Stimulated activated CD8-positive, alpha-beta memory T cell treated with anti-CD3 and anti-CD28 coated beads, Interleukin-4, amount 100 ng/mL, for 48 hours (primary cell): ENCODE data around the gene UNC5B.

Experiments
- DNase-seq: peaks from one replicate; pipeline ENCODE4 v3.0.0-alpha.2; 2020

UNC5B gene

DNA sequence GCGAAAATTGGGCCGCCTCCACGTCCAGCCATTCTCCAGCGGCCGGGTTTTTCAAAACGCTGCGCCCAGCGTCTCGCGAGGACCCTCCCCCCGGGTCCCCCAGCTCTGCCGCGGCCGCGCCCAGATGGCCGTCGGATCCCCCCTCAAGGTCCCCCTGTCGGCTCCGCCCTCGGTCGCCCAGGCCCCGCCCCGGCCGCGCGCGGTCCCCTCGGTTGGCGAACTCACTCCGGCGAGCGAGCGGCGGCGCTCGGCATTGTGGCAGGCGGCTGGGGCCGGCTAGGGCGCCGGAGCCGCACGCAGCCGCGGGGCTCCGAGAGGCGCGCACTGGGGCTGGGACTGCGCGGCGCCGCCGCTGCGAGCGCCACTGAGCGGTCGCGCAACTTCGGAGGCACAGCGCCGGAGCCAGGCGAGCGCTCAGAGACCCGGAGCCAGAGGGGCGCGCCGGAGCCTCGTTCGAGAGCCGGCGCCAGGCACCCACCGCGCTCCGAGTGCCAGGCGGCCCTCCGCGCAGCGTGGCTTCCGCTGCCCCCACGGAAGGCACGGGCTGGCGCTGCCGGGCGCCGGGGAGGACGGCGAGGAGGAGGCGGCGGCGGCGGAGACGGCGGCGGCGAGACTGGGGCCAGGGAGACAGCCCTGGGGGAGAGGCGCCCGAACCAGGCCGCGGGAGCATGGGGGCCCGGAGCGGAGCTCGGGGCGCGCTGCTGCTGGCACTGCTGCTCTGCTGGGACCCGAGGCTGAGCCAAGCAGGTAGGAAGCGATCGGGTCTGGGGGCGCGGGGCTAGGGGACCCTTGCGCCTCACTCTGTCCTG is at the start of gene UNC5B:
Gene UNC5B (plus strand): TSS at position 253 of the 809 bp plus-strand sequence. CDS start 416 bp downstream, at position 669.
- peak; percentile 76 for DNase-seq

DNA sequence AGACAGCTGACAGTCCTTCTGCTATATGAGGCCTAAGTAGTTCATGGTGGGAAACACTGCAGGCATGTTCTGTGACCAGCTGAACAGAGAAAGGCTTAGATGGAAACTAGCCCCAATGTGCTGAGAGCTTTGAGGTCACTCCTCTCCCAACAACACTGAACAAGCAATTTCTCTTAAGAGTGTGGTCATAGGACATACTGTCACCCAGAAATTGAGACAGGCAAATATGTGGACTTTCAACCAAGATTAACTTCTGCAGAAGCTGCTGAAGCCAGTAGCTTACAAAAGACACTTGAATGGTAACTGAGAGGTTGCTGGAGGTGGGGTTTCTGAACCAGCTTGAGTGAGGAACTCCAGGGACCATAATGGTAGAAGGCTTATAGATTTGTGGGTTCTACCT is 38.9 kb upstream of the UNC5B start:
- no peak for DNase-seq

DNA sequence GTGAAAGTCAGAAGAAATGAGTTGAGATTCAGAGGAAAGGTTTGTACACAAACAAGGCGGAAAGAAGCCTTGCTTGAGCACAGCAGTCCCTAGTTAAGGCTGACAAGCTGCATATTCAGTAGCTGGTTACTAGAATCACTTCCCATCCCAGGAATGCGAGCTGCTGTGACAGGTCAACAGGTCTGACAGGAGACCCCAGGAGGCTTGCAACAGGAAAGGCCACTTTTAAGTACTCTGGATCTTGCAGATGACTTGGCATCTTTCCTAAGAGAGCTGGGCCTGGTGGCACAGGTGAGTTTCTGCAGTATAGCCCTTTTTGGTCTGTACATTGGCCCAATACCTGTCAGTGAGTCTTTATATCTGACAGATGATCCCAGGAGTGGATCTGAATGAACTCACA is 35.7 kb upstream of the UNC5B start:
- DNase-seq, result no peak

DNA sequence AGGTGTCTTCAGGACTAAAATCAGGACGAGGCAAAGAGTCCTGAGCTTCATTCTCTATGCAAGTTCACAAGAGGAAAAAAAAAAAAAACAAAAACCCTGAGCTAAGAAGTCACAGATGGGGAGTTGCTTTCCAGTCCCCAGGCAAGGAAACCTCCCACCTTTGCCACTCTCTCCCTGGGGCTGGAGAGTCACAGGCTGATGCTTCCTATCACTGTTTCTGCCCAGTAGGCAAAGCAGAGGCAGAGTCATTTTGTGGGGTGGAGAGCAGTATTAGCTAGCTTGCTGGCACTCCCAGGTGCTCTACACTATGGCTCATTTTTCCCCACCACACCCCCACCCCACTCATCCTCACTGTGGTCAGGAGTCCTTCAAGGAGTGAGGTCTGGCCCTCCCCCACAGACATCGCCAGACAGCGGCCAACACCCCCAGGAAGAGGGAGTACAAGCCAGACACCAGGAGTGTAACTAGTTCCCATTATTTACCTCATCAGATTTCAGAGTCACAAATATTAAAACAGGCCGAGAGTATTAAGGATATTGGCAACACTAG is 34.6 kb upstream of the UNC5B start:
- no peak for DNase-seq

DNA sequence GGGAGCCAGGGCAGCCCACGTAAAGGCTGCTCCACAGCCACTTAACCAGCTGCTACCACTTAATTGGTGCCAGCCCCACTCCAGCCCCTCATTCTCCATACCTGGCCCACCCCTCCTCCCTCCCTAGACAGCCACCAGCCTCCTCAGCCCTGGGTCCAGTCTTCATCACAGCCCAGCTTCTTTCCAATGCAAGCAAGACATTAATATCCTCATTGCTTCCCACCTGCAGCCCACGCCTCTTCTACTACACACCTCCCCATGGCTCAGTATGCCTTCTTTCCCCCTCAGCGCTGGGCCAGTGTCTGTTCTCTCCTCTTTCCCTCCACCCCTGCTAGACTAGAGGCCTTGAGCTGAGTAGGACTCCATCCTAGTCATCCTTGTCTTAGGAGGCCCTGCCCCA is 33.5 kb upstream of the UNC5B start:
- no peak for DNase-seq

DNA sequence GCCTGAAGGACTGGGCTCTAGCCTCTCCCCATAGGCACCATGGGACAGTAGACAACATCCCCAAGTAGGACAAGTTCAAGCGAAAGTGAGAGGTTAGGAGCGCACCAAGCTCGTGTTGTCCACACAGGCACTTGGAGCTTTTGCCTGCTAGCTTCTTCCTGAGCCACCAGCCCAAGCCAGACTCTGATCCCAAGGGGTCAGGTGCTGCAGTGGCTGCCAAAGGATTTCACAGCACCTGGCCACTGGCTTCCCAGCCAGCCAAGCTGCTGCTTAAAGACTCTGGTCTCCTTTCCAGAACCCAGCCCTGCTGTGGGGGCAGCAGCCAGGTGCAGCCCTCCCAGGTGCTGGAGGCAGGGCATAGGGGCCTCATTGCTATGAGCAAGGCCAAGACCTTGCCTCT is 33.0 kb upstream of the UNC5B start:
- no peak for DNase-seq

DNA sequence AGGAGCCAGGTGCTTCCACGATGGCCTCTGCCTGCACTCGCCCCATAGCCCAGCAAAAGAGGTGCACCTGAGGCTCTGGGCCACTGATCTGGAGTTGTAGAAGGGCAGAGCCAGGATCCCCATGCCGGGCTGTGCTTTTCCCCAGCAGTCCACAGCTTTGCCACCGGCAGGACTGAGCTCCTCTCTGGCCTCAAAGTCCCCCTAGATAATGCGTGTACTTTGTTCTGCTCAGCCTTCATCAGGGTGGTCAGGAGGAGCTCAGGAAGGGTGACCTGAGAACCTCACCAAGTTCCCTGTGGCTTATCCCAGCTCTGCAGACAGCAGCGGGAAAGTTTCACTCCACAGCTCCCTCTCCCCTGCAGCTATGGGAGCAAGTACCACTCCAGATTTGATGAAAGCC is 27.9 kb upstream of the UNC5B start:
- no peak for DNase-seq

DNA sequence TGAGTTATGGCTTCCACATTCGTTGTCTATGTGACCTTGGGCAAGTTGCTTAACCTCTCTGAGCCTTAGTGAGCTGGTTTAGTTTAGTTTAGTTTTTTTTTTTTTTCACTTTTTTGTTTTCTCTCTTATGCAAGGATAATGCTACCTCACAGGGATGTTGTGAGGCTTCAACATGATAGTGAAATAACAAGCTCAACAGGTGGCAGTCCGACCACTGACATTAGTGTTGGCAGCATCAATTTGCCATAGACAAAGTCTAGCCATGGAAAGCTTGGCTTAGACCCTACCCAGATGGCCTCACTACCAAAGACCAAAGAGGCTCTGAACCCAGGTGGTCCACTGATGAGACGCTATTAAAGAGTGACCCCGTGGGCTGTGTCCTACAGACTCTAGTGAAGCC is 27.2 kb upstream of the UNC5B start:
- DNase-seq, result no peak

DNA sequence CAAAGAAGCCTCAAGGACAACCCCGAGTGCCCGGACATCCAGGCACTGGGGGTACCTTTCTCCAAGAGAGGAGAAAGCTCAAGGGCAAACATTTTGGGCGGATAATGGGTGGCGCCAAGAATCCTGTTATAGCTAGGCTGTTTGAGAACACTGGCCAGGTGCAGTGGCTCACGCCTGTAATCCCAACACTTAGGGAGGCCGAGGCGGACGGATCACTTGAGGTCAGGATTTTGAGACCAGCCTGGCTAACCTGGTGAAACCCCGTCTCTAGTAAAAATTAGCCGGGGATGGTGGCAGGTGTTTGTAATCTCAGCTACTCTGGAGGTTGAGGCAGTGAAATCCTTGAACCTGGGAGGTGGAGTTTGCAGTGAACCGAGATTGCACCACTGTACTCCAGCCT is 25.2 kb upstream of the UNC5B start:
- DNase-seq, result no peak

DNA sequence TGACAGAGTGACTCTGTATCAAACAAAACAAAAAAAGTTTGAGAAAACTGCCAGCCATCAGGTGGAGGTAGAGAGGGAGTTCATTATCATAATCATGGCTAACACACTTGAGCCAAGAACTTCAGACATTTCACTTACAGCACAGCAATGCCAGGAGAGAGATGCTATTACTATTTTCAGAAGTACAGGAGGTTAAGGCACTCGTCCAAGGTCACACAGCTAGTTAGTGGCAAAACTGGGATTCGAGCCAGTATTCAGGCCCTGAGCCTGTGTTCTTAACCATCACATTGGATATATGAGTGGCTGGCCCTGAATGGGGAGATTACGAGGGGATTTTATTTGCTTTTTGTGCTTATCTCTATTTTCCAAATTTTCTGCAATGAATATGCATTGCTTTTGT is 24.8 kb upstream of the UNC5B start:
- DNase-seq, result no peak

DNA sequence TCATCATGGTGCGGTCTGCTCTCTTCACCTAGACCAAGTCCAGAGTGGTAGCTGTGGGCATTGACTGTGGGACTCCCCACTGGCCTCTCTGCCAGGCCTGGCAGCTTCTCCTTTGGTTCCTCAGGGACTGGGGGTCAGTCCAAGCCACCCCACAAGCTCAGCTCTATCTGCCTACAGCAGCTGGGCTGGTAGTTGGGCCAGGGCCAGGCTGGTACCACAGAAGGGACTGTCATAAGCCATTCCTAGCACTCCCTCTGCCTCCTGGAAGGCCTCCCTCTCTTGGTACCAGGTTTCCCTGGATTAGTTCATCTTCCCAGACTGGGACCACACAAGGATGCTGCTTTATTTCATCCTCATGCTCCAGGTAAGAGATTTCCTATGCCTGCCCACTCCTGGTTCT is 24.2 kb upstream of the UNC5B start:
- no peak for DNase-seq

DNA sequence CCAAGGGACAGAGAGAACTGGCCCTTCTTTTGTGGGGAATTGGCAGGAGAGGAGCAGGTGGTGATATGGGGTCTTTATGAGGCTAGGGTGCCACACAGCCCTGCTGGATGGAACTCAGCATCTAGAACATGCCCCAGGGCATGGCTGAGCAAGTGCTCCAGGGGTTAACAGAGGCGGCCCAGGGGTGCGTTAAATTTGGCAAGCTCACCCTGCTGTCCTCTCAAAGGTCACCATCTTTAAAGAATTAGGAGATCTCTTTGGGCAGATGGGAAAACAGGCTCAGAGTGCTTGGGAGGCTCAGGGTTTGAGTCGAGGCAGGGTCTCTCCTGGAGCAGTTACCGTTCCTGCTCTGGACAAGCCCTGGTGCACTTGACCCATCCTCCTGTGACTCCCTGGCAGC is 21.4 kb upstream of the UNC5B start:
- DNase-seq, result no peak

DNA sequence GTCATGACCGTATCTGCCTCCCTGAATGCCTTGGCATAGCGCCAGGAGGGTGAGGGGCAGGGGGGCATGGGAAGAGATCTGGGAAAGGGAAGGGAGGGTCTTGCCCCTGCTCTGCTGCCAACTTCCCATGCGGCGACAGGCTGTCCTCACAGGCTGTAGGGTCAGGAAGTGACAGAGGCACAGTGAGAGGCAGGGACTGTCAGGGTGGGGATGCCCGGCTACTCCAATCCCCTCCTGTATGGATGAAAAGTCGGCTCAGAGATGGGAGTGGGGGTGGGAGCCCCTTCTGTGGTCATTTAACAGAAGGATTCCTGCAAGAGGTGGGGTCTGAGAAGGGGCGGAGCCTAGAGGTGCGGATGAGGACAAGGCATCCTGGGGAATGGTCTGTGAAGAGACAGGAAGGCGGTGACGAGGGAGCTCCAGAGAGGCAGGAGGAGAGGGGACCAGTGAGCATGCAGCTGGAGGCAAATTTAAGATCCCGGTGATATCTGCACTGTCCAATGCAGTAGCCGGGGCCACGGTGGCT is 20.8 kb upstream of the UNC5B start:
- DNase-seq, result no peak

DNA sequence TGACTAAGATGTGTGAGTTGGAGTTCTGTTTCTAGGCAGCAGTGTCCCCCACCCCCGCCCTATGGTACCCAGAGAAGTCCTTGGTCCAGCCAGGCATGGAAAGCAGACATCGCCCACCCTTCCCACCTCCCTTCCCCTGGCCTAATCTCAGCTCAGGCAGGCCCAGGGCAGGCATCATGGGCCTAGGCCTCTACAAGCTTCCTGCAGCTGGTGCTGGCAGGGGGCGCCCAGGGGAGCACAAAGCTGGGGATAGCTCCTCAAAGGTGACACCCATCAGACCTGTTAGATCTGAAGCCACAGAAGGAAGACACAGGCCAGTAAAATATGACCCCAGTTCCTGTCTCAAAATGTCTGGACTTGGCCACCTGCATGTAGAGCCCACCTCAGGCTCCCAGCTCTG is 18.9 kb upstream of the UNC5B start:
- DNase-seq, result no peak

DNA sequence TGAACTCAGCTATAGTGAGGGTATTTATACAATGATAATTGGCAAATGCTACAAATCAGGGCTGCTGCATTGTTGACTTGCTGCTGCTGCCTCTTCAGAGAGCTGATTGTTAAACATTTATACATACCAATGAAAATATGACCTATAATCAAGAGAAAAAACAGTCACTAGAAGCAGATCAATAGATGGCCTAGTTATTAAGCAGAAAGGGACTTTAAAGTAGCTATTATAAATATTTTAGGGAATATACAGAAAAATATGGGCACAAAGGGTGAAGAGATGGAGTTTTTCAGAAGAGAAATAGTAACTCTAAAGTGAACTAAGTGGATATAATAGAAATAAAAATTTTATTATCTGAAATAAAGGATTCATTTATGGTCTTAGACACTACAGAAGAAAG is 14.4 kb upstream of the UNC5B start:
- DNase-seq, result no peak

DNA sequence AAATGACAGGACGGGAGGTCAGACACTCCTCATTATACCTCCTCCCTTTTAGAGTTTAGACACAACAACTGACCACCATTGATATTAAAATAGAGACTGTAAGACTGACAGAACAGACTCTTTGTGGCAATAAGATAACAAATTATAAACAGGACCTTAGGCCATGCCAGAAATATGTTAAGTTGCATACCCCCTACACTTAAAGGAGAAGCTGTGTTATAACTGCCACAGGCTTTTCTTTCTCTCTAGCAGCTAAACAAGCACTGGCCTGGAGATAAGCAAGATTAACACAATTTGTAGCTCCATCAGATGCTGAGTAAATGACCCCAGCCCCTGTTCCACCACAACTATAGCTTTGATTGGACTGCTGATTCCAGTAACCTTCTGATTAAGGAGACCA is 10.5 kb upstream of the UNC5B start:
- DNase-seq, result no peak

DNA sequence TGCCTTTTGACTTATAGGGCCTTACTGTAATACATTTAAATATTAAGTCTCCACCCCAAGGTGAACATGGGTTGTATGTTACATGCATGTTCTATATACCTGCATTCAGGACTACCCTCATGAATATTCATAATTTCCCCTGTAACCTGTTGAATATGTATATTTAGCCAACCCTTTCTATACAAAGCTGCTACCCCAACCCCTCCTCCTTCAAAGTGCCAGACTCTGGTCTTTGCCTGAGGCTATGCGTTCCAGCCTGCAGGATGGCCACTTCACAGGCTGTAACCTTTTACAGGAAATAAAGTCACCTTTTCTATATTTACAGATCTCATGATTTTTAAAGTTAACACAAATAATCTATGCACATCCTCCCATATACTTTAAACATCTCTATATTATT is 10.1 kb upstream of the UNC5B start:
- no peak for DNase-seq

DNA sequence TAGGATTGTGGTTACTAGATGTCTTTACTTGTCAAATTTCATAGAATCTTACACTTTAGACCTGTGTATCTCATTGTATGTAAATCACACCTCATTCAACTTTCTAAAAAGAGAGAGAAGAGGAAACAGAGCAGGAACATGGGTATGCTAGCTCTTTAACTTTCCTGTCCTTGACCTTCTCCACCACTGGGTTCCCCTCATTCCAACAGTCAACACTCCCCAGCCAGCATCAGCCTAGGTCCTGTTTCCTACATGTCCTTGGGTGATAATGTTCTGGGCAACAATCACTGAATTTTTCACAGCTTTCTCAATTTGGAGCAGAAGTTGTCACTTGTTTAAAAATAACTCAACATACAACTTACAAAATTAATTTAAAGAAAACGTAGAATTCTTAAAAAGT is 9.2 kb upstream of the UNC5B start:
- DNase-seq, result no peak

DNA sequence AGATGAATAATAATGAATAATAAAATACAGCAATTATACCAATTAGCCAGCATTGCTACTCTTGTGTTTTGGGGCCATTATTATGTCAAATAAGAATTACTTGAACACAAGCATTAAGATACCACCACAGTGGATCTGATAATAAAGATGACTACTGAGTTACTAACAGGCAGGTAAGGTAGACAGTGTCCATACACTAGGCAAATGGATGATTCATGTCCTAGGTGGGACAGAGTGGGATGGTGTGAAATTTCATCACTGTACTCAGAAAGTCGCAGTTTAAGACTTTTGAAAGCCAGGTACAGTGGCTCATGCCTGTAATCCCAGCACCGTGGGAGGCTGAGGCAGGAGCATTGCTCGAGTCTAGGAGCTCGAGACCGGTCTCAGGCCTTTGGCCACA is 8.7 kb upstream of the UNC5B start:
- no peak for DNase-seq

DNA sequence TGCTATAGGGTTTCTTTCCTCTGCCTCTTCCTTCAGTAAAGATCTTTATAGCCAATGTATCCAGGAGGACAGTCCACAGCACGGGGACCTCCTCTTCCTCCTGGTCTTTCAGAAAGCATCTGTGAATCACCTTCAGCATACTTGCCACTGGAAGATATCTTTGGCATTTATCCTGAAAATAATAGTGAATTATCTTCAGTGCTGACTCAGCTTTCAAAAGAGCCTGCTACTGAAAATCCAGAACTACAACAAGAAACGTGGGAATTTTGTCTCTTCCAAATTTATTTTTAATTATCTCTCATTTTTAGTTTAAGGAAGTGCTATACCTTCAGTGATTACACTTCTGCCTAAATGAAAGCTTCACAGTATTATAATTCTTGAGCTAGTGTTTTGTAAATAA is 7.6 kb upstream of the UNC5B start:
- DNase-seq, result no peak

DNA sequence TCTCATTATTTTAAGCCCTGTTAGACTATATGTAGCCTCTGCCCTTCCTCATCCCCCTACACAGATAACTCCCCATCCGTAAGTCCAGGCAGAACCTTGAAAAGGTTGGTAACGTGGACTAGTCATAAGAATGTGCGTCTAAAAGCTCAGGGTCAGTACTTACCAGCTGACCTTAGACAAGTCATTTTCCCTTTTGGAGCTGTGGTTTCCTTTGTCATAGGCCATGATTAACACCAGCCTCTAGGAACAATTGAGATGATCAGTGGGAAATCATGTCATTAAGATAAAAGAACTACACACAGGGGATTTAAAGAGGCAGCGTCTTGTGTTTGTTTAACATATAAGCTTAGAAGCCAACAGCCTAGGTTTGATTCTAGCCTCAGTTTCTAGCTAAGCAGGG is 6.9 kb upstream of the UNC5B start:
- DNase-seq, result no peak

DNA sequence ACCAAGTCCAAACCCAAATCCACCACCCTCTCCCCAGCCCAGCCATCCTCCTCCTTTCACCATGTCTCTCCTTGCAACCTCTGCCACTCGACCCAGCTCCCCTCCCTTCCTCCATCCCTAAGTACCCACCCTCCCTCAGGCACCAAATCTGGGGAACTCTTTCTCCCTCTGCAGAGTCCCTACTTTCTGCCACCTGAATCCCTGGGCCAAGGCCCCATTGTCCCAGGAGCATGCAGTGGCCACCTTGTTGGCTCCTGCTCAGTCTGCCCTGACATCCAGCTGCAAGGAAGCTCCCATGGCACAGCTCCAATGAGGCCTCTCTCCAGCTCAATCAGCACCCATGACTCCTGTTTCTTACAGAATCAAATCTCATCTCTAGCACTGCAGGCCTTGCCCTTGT is 5.5 kb upstream of the UNC5B start:
- no peak for DNase-seq

DNA sequence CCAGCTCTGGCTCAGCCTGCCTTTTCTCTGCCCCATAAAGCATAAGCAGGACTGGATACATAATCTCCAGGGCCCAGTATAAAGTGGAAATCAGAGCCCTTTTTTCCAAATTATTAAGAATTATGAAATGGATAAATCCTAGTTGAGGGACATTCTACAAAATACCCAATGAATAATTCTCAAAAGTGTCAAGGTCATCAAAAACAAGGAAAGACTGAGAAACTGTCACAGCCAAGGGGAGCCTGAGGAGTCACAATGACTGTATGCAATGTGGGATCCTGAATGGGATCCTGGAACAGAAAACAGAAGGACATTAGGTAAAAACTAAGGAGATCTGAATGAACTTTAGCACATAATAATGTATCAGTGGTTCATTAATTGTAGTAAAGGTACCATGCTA is 4.8 kb upstream of the UNC5B start:
- DNase-seq, result no peak

DNA sequence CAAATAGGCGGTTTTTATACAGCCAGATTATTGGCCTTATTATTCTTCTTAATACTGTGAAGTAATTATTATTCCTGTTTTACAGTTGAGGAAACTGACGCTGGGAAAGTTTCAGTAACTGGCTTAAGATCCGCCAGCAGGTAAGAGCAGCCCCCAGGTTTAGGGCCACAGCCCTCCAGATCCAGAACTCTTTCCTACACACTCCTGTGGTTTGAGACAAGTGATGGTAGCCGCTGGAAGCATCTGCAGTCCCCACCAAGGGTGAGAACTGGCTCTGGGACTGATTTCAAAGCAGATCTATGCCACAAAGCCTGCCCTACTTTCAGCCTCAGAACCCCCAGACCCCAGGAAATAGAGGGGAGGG is 3.0 kb upstream of the UNC5B start:
- no peak for DNase-seq
